ENCODE data around the gene EPS15. TPM values are rescaled to one million over a fixed set of nuclear protein-coding genes. Genes with fewer than 3 reads are reported as not detected.

EPS15 gene
- total and polyA plus RNA-seq, 2 experiments from 2014 or later = 31.0 to 76.5 TPM

DNA sequence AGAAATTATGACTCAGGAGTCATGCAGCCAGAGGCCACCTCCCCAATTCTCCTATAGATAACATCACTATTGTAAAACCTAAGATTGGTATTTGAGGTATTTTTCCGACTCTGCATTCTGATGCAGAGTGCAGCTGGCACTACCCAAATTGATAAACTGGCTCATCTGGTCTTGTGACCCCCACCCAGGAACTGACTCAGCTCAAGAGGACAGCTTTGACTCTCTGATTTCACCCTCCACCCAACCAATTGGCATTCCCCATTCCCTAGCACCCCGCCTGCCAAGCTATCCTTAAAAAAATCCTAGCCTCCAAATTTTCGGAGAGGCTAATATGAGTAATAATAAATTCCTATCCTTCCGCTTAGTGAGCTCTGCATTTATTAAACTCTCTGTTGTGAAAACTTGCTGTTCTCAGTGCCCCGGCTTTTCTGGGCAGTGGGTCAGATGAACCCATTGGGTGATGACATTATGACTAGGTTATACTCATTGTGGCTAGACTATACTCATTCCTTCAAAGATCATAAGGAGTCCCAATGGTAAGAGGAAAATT, 39.4 kb upstream of the EPS15 start (continued):
- TF ChIP-seq, protein P1, sequence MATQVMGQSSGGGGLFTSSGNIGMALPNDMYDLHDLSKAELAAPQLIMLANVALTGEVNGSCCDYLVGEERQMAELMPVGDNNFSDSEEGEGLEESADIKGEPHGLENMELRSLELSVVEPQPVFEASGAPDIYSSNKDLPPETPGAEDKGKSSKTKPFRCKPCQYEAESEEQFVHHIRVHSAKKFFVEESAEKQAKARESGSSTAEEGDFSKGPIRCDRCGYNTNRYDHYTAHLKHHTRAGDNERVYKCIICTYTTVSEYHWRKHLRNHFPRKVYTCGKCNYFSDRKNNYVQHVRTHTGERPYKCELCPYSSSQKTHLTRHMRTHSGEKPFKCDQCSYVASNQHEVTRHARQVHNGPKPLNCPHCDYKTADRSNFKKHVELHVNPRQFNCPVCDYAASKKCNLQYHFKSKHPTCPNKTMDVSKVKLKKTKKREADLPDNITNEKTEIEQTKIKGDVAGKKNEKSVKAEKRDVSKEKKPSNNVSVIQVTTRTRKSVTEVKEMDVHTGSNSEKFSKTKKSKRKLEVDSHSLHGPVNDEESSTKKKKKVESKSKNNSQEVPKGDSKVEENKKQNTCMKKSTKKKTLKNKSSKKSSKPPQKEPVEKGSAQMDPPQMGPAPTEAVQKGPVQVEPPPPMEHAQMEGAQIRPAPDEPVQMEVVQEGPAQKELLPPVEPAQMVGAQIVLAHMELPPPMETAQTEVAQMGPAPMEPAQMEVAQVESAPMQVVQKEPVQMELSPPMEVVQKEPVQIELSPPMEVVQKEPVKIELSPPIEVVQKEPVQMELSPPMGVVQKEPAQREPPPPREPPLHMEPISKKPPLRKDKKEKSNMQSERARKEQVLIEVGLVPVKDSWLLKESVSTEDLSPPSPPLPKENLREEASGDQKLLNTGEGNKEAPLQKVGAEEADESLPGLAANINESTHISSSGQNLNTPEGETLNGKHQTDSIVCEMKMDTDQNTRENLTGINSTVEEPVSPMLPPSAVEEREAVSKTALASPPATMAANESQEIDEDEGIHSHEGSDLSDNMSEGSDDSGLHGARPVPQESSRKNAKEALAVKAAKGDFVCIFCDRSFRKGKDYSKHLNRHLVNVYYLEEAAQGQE (IDR thresholded peaks at IDR 0.05; ENCODE audit: unreplicated experiment) = no peak
- TF ChIP-seq CREB1 (CRISPR knock-in tag; IDR thresholded peaks at IDR 0.05; ENCODE audit: low read depth) = no peak

DNA sequence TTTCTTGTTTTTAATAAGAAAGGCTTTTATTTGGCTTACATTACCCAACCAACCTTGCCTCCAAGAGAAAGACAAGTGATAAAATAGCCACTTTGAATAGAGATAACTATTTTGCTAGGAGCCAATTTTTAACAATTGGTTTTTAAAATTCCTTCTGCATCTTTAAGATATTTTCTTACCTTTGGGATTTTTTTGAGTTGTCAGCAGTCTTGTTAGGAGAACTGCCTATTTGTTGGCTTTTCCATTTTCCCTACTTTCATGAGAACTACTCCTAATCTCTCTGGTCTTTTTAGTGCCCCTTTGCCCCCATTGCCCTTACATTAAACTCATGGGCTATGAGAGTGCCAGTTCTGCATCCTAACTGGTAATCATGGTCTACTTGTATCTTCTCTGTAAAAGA, 38.1 kb upstream of the EPS15 start:
- H3K27me3 Mint-ChIP-seq (ENCODE audit: insufficient read depth, low read depth, poor library complexity) = peaks cover 9% of the 10 kb centered on the region
- no peaks in the 10 kb centered on the region for H3K9me3 Mint-ChIP-seq
- H3K4me1 Mint-ChIP-seq = peaks cover 22% of the 10 kb centered on the region
- H3K79me2 ChIP-seq (replicated peaks; ENCODE audit: insufficient read depth) = no peaks in the 10 kb centered on the region
- no peak overlapping the region for H3K4me3 ChIP-seq
- ATAC-seq (no peak), DNase-seq (ENCODE audit: low spot score) (no peak)
- no peak overlapping the region for H3K4me3 Mint-ChIP-seq
- H2AFZ ChIP-seq = peak overlapping the region; percentile 23; the same call in 1 of the 2 replicates
- no peaks in the 10 kb centered on the region for H4K20me1 ChIP-seq (replicated peaks; ENCODE audit: insufficient read depth)
- no peaks in the 10 kb centered on the region for H3K36me3 Mint-ChIP-seq (ENCODE audit: low read depth)
- no peaks in the 10 kb centered on the region; the same call in 1 of the 2 replicates for H3F3A ChIP-seq (replicated peaks; ENCODE audit: low read depth)
- H3K9me2 ChIP-seq (ENCODE audit: insufficient read depth) = no peaks in the 10 kb centered on the region
- H3K27ac Mint-ChIP-seq = no peak overlapping the region
- no peaks in the 10 kb centered on the region for H3K27me3 ChIP-seq (ENCODE audit: insufficient read depth)
- H3K36me3 ChIP-seq (ENCODE audit: insufficient read depth) = no peaks in the 10 kb centered on the region
- H3K27ac ChIP-seq (ENCODE audit: low read depth) = peak overlapping the region; percentile 47; the same call in 1 of the 2 replicates
- H3K4me2 ChIP-seq = no peak overlapping the region
- H3K4me1 ChIP-seq (ENCODE audit: insufficient read depth) = peaks cover 34% of the 10 kb centered on the region
- no peak for TF ChIP-seq STAT1 (IDR thresholded peaks at IDR 0.05; ENCODE audit: unreplicated experiment)
- TF ChIP-seq JUNB (IDR thresholded peaks at IDR 0.05; ENCODE audit: unreplicated experiment) = no peak
- TF ChIP-seq, protein P2, sequence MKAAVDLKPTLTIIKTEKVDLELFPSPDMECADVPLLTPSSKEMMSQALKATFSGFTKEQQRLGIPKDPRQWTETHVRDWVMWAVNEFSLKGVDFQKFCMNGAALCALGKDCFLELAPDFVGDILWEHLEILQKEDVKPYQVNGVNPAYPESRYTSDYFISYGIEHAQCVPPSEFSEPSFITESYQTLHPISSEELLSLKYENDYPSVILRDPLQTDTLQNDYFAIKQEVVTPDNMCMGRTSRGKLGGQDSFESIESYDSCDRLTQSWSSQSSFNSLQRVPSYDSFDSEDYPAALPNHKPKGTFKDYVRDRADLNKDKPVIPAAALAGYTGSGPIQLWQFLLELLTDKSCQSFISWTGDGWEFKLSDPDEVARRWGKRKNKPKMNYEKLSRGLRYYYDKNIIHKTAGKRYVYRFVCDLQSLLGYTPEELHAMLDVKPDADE (IDR thresholded peaks at IDR 0.05) = no peak
- TF ChIP-seq, protein P1 (IDR thresholded peaks at IDR 0.05; ENCODE audit: unreplicated experiment) = no peak
- TF ChIP-seq EZH2phosphoT487 (IDR thresholded peaks at IDR 0.05; ENCODE audit: unreplicated experiment) = no peak
- no peak for TF ChIP-seq EZH2 (IDR thresholded peaks at IDR 0.05; ENCODE audit: low read depth, unreplicated experiment)
- TF ChIP-seq ZNF114 (CRISPR knock-in tag; IDR thresholded peaks at IDR 0.05) = no peak
- TF ChIP-seq, protein P3, sequence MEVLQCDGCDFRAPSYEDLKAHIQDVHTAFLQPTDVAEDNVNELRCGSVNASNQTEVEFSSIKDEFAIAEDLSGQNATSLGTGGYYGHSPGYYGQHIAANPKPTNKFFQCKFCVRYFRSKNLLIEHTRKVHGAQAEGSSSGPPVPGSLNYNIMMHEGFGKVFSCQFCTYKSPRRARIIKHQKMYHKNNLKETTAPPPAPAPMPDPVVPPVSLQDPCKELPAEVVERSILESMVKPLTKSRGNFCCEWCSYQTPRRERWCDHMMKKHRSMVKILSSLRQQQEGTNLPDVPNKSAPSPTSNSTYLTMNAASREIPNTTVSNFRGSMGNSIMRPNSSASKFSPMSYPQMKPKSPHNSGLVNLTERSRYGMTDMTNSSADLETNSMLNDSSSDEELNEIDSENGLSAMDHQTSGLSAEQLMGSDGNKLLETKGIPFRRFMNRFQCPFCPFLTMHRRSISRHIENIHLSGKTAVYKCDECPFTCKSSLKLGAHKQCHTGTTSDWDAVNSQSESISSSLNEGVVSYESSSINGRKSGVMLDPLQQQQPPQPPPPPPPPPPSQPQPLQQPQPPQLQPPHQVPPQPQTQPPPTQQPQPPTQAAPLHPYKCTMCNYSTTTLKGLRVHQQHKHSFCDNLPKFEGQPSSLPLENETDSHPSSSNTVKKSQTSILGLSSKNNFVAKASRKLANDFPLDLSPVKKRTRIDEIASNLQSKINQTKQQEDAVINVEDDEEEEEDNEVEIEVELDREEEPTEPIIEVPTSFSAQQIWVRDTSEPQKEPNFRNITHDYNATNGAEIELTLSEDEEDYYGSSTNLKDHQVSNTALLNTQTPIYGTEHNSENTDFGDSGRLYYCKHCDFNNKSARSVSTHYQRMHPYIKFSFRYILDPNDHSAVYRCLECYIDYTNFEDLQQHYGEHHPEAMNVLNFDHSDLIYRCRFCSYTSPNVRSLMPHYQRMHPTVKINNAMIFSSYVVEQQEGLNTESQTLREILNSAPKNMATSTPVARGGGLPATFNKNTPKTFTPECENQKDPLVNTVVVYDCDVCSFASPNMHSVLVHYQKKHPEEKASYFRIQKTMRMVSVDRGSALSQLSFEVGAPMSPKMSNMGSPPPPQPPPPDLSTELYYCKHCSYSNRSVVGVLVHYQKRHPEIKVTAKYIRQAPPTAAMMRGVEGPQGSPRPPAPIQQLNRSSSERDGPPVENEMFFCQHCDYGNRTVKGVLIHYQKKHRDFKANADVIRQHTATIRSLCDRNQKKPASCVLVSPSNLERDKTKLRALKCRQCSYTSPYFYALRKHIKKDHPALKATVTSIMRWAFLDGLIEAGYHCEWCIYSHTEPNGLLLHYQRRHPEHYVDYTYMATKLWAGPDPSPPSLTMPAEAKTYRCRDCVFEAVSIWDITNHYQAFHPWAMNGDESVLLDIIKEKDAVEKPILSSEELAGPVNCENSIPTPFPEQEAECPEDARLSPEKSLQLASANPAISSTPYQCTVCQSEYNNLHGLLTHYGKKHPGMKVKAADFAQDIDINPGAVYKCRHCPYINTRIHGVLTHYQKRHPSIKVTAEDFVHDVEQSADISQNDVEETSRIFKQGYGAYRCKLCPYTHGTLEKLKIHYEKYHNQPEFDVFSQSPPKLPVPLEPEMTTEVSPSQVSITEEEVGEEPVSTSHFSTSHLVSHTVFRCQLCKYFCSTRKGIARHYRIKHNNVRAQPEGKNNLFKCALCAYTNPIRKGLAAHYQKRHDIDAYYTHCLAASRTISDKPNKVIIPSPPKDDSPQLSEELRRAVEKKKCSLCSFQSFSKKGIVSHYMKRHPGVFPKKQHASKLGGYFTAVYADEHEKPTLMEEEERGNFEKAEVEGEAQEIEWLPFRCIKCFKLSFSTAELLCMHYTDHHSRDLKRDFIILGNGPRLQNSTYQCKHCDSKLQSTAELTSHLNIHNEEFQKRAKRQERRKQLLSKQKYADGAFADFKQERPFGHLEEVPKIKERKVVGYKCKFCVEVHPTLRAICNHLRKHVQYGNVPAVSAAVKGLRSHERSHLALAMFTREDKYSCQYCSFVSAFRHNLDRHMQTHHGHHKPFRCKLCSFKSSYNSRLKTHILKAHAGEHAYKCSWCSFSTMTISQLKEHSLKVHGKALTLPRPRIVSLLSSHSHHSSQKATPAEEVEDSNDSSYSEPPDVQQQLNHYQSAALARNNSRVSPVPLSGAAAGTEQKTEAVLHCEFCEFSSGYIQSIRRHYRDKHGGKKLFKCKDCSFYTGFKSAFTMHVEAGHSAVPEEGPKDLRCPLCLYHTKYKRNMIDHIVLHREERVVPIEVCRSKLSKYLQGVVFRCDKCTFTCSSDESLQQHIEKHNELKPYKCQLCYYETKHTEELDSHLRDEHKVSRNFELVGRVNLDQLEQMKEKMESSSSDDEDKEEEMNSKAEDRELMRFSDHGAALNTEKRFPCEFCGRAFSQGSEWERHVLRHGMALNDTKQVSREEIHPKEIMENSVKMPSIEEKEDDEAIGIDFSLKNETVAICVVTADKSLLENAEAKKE (CRISPR knock-in tag; IDR thresholded peaks at IDR 0.05) = no peak
- no peak for TF ChIP-seq POLR2AphosphoS5 (IDR thresholded peaks at IDR 0.05; ENCODE audit: low read depth)
- TF ChIP-seq ZNF331 (CRISPR knock-in tag; IDR thresholded peaks at IDR 0.05; ENCODE audit: low read depth) = no peak
